Trophoblast cell (in vitro differentiated cells and primary cell): Measurements from ENCODE around the gene CD37.
A peak's percentile ranks its signal among the peaks of the same experiment; 100 is the strongest.

Experiments used
- DNase-seq, 2 donors: peaks; one replicate each; pipeline ENCODE4 v3.0.0-alpha.2; 2016
- H2AFZ ChIP-seq: 2 replicates; pipeline ENCODE4 v1.6.1; 2013; ENCODE audit warnings: low read length, moderate library complexity, mild to moderate bottlenecking; ENCODE audit not compliant: insufficient read depth, poor library complexity
- H2AK5ac ChIP-seq: 2 replicates; pipeline ENCODE4 v1.6.1; 2013; ENCODE audit warnings: mild to moderate bottlenecking, low read length
- H2BK120ac ChIP-seq: 2 replicates; pipeline ENCODE4 v1.6.1; 2013; ENCODE audit warnings: low read length, mild to moderate bottlenecking, moderate library complexity; ENCODE audit not compliant: insufficient read depth, poor library complexity
- H2BK12ac ChIP-seq: 2 replicates; pipeline ENCODE4 v1.6.1; 2013; ENCODE audit warnings: mild to moderate bottlenecking, low read length, moderate library complexity
- H2BK5ac ChIP-seq: 2 replicates; pipeline ENCODE4 v1.6.1; 2013; ENCODE audit warnings: low read length, low read depth, moderate library complexity, mild to moderate bottlenecking; ENCODE audit not compliant: poor library complexity
- H3K14ac ChIP-seq: 2 replicates; pipeline ENCODE4 v1.6.1; 2013; ENCODE audit warnings: mild to moderate bottlenecking, low read length
- H3K18ac ChIP-seq: 2 replicates; pipeline ENCODE4 v1.6.1; 2013; ENCODE audit warnings: mild to moderate bottlenecking, low read length
- H3K23ac ChIP-seq: 2 replicates; pipeline ENCODE4 v1.6.1; 2013; ENCODE audit warnings: low read length
- H3K27ac ChIP-seq: 2 replicates; pipeline ENCODE4 v1.5.1; 2013; ENCODE audit warnings: low read depth, mild to moderate bottlenecking, inconsistent platforms, low read length, moderate library complexity
- H3K27me3 ChIP-seq: 2 replicates; pipeline ENCODE4 v1.6.1; 2013; ENCODE audit warnings: inconsistent platforms, mild to moderate bottlenecking, low read length, moderate library complexity; ENCODE audit not compliant: insufficient read depth
- H3K36me3 ChIP-seq, 2 experiments: 1 replicate in 1 of 2; 2 replicates in 1 of 2; pipeline ENCODE4 v1.6.1; 2013; ENCODE audit warnings: low read length in 2 of 2, mild to moderate bottlenecking in 2 of 2, moderate library complexity in 1 of 2; ENCODE audit not compliant: insufficient read depth in 2 of 2, control insufficient read depth in 1 of 2
- H3K4ac ChIP-seq: 2 replicates; pipeline ENCODE4 v1.6.1; 2013; ENCODE audit warnings: low read depth, mild to moderate bottlenecking, low read length, moderate library complexity
- H3K4me1 ChIP-seq, 2 experiments: 1 replicate in 1 of 2; 2 replicates in 1 of 2; pipeline ENCODE4 v1.6.1; 2013; ENCODE audit warnings: low read length in 2 of 2, mild to moderate bottlenecking in 2 of 2, moderate library complexity in 1 of 2; ENCODE audit not compliant: insufficient read depth in 2 of 2, control insufficient read depth in 1 of 2
- H3K4me2 ChIP-seq: 2 replicates; pipeline ENCODE4 v1.6.1; 2013; ENCODE audit warnings: inconsistent platforms, mild to moderate bottlenecking, low read length, moderate library complexity
- H3K4me3 ChIP-seq: 2 replicates; pipeline ENCODE4 v1.5.1; 2013; ENCODE audit warnings: mild to moderate bottlenecking, low read depth, low read length, inconsistent platforms
- H3K79me1 ChIP-seq: one replicate; pipeline ENCODE4 v1.6.1; 2013; ENCODE audit warnings: low read length
- H3K79me2 ChIP-seq: 2 replicates; pipeline ENCODE4 v1.6.1; 2013; ENCODE audit warnings: low read length, mild to moderate bottlenecking; ENCODE audit not compliant: control insufficient read depth, insufficient read depth, poor library complexity
- H3K9ac ChIP-seq: 2 replicates; pipeline ENCODE4 v1.6.1; 2013; ENCODE audit warnings: mild to moderate bottlenecking, low read length
- H3K9me3 ChIP-seq: 2 replicates; pipeline ENCODE4 v1.6.1; 2013; ENCODE audit warnings: low read depth, mild to moderate bottlenecking, control low read depth, inconsistent platforms, low read length; ENCODE audit not compliant: insufficient read depth
- H4K12ac ChIP-seq: 2 replicates; pipeline ENCODE4 v1.6.1; 2013; ENCODE audit warnings: low read depth, mild to moderate bottlenecking, low read length, moderate library complexity
- H4K8ac ChIP-seq: 2 replicates; pipeline ENCODE4 v1.6.1; 2013; ENCODE audit warnings: low read depth, mild to moderate bottlenecking, low read length, moderate library complexity
- H4K91ac ChIP-seq: one replicate; pipeline ENCODE4 v1.6.1; 2013; ENCODE audit warnings: low read depth, mild to moderate bottlenecking, low read length, moderate library complexity
- WGBS: extraction: QIAGEN DNeasy Blood & Tissue Kit; methylation state at CpG from one replicate; pipeline ENCODE4 v1.1.7; 2013; ENCODE audit warnings: missing lambda C conversion rate; ENCODE audit not compliant: insufficient read length, insufficient coverage; ENCODE audit errors: extremely low coverage; 5-methylcytosine and 5-hydroxymethylcytosine counted together

The CD37 gene

GRCh38 chr19:49340069-49340864, 5.1 kb downstream of the CD37 start:
- Histone ChIP-seq H3K4me2 (no peak overlapping the region), H4K91ac (no peak overlapping the region), H3K27ac (no peak overlapping the region), H3K14ac (no peak overlapping the region), H3K79me2 (no peaks in the 10 kb centered on the region), H3K4me1 (peaks cover 12 to 15% of the 10 kb centered on the region in 2 experiments), H3K18ac (no peak overlapping the region), H3K23ac (no peak overlapping the region), H4K8ac (no peak overlapping the region), H2BK120ac (no peak overlapping the region), H2BK5ac (no peak overlapping the region), H2AFZ (no peak overlapping the region), H3K4me3 (no peak overlapping the region), H3K9me3 (peaks cover 9% of the 10 kb centered on the region), H3K79me1 (no peaks in the 10 kb centered on the region), H3K36me3 (peaks cover 48 to 56% of the 10 kb centered on the region in 2 experiments), H2AK5ac (no peak overlapping the region), H2BK12ac (no peak overlapping the region), H4K12ac (no peak overlapping the region), H3K4ac (no peak overlapping the region), H3K27me3 (no peaks in the 10 kb centered on the region), H3K9ac (no peak overlapping the region)
- no CpG with 5 or more reads among the region's 36 CpGs for WGBS
- peak in 1 of 2 donors; percentile 18 for DNase-seq

DNA sequence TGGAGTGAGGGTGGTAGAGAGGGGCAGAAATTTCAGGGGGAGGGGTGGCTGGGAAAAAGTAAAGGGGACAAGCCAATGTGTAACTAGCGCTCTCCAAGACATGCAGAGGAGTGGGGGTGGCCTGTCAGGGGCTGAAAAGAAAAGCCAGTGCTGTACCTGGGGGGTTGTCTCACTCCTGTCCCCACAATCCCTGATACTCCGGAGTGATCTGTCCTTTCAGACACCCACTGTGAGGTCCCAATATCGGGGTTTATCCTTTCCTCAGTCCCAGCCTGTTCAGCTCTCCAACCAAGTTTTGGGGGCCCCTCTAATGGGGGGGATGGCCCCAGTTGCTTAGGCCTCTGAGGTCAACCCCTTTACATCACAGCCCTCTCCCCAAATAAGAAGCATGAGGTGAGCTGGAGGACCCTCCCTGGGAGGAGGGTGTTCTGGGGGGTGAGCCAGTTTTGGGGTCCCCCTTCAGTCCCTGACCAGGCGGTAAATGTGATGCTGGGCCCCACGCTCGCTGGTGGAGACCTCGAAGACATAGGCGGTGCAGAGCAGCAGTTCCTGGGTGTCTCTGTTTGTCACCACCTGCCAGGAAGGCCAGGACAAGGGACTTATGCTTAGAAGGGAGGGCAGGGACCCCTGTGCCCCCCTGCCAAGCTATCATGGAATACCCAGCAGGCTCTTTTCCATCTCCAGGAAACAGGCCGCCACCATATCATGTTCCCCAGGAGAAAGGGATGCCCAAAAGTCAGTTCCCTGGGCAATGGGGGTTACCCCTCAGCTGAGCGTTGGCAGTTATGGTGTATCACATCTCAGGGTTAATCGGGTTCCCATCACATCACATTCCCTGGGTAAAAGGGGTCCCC, 5.9 kb downstream of the CD37 start:
- H2BK120ac ChIP-seq, result no peak overlapping the region
- DNase-seq, result no peak
- H3K79me2 ChIP-seq, result no peaks in the 10 kb centered on the region
- no peak overlapping the region for H4K12ac ChIP-seq
- no peak overlapping the region for H3K4me3 ChIP-seq
- no peak overlapping the region for H3K18ac ChIP-seq
- H3K23ac ChIP-seq, result no peak overlapping the region
- H4K91ac ChIP-seq, result no peak overlapping the region
- no peak overlapping the region for H3K27ac ChIP-seq
- H3K4me2 ChIP-seq, result no peak overlapping the region
- H3K79me1 ChIP-seq, result no peaks in the 10 kb centered on the region
- H2AFZ ChIP-seq, result no peak overlapping the region
- no peak overlapping the region for H2AK5ac ChIP-seq
- no peak overlapping the region for H3K4ac ChIP-seq
- H3K14ac ChIP-seq, result no peak overlapping the region
- no peak overlapping the region for H2BK5ac ChIP-seq
- WGBS, result no CpG with 5 or more reads among the region's 11 CpGs
- H3K36me3 ChIP-seq, result peaks cover 51 to 57% of the 10 kb centered on the region in 2 experiments
- H3K27me3 ChIP-seq, result no peaks in the 10 kb centered on the region
- H3K4me1 ChIP-seq, result peaks cover 12 to 15% of the 10 kb centered on the region in 2 experiments
- peaks cover 9% of the 10 kb centered on the region for H3K9me3 ChIP-seq
- H4K8ac ChIP-seq, result no peak overlapping the region
- no peak overlapping the region for H3K9ac ChIP-seq
- H2BK12ac ChIP-seq, result no peak overlapping the region

- Histone ChIP-seq H3K14ac (no peak overlapping the region), H2BK5ac (no peak overlapping the region), H3K9ac (no peak overlapping the region), H3K4me2 (no peak overlapping the region), H2AFZ (no peak overlapping the region), H2AK5ac (no peak overlapping the region), H3K79me2 (no peaks in the 10 kb centered on the region), H4K91ac (no peak overlapping the region), H3K27ac (no peak overlapping the region), H3K18ac (no peak overlapping the region), H3K4ac (no peak overlapping the region), H3K27me3 (no peaks in the 10 kb centered on the region), H3K79me1 (no peaks in the 10 kb centered on the region), H3K36me3 (peaks cover 59 to 69% of the 10 kb centered on the region in 2 experiments), H4K12ac (no peak overlapping the region), H3K4me3 (no peak overlapping the region), H2BK120ac (no peak overlapping the region), H3K9me3 (peaks cover 10% of the 10 kb centered on the region), H4K8ac (no peak overlapping the region), H3K23ac (no peak overlapping the region), H3K4me1 (peaks cover 12 to 15% of the 10 kb centered on the region in 2 experiments), H2BK12ac (no peak overlapping the region)
- WGBS, result no CpG with 5 or more reads among the region's 11 CpGs
- no peak for DNase-seq
Measured at GRCh38 chr19:49342291-49342721, 7.1 kb downstream of the CD37 start.

GRCh38 chr19:49343123-49343522, 7.9 kb downstream of the CD37 start:
- no peak overlapping the region for H3K4me3 ChIP-seq
- WGBS, result no CpG with 5 or more reads among the region's 7 CpGs
- no peak overlapping the region for H4K8ac ChIP-seq
- H2BK12ac ChIP-seq, result no peak overlapping the region
- H2AK5ac ChIP-seq, result no peak overlapping the region
- peaks cover 65 to 77% of the 10 kb centered on the region in 2 experiments for H3K36me3 ChIP-seq
- H2BK120ac ChIP-seq, result no peak overlapping the region
- H3K4ac ChIP-seq, result no peak overlapping the region
- no peak overlapping the region for H3K27ac ChIP-seq
- H3K4me2 ChIP-seq, result no peak overlapping the region
- no peak overlapping the region for H2AFZ ChIP-seq
- H3K14ac ChIP-seq, result no peak overlapping the region
- peaks cover 12% of the 10 kb centered on the region for H3K9me3 ChIP-seq
- H3K9ac ChIP-seq, result no peak overlapping the region
- DNase-seq, result no peak
- H3K23ac ChIP-seq, result no peak overlapping the region
- H2BK5ac ChIP-seq, result no peak overlapping the region
- H4K91ac ChIP-seq, result no peak overlapping the region
- peaks cover 12 to 15% of the 10 kb centered on the region in 2 experiments for H3K4me1 ChIP-seq
- H4K12ac ChIP-seq, result no peak overlapping the region
- no peak overlapping the region for H3K18ac ChIP-seq
- no peaks in the 10 kb centered on the region for H3K27me3 ChIP-seq
- H3K79me1 ChIP-seq, result no peaks in the 10 kb centered on the region
- no peaks in the 10 kb centered on the region for H3K79me2 ChIP-seq
